Measurements from ENCODE around the gene TPCN1.

DNA sequence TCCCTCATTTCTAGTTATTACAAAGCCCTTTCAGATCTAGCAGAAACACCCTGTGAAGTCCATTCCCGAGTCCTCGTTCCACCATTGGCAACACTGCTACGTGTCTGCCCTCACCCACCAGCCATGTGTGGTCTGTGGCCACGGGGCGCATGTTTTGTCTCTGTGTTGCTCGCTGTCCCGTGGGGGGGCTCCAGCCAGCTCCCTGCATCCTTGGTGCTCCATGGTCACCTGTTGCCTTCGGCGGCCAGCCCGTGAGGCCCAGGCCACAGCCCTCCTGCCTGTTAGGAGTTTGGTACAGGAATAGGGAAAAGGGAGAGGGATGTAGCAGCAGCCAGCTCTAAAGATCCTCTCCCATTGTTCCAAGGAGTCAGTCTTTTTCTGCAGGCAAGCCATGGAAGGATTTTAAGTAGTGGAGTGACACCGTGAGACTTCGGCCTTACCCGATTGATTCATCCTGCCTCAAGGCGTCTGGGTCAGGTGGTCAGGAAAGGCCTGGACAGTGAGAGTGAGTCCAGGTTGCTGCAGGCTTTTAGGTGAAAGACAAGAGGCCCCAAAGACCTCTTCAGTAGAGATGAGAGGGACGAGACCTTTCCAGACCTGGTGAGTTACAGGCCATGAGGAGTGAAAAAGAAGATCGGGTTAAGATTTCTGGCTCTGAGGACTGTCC, 30.3 kb downstream of the TPCN1 start:
- TF ChIP-seq, protein P1, sequence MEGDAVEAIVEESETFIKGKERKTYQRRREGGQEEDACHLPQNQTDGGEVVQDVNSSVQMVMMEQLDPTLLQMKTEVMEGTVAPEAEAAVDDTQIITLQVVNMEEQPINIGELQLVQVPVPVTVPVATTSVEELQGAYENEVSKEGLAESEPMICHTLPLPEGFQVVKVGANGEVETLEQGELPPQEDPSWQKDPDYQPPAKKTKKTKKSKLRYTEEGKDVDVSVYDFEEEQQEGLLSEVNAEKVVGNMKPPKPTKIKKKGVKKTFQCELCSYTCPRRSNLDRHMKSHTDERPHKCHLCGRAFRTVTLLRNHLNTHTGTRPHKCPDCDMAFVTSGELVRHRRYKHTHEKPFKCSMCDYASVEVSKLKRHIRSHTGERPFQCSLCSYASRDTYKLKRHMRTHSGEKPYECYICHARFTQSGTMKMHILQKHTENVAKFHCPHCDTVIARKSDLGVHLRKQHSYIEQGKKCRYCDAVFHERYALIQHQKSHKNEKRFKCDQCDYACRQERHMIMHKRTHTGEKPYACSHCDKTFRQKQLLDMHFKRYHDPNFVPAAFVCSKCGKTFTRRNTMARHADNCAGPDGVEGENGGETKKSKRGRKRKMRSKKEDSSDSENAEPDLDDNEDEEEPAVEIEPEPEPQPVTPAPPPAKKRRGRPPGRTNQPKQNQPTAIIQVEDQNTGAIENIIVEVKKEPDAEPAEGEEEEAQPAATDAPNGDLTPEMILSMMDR (IDR thresholded peaks at IDR 0.05) = no peak
- TF ChIP-seq POLR2A (IDR thresholded peaks at IDR 0.05) = no peak
